HUES6 (cell line): ENCODE data around the gene LRR1.
"Not testable (repeated sequence)": the region's sequence is repeated elsewhere in the genome, so short reads cannot be mapped to it uniquely, and the experiment has no call there.

Experiments
- H3K27ac ChIP-seq: 2 replicates; pipeline ENCODE4 v1.7.0; 2013; ENCODE audit warnings: low read depth, mild to moderate bottlenecking, low read length, inconsistent platforms
- H3K27me3 ChIP-seq: 2 replicates; pipeline ENCODE4 v1.6.1; 2013; ENCODE audit warnings: low read length; ENCODE audit not compliant: control insufficient read depth, insufficient read depth
- H3K36me3 ChIP-seq: 2 replicates; pipeline ENCODE4 v1.6.1; 2013; ENCODE audit warnings: low read length; ENCODE audit not compliant: control insufficient read depth, insufficient read depth
- H3K4me1 ChIP-seq: 2 replicates; pipeline ENCODE4 v1.6.1; 2013; ENCODE audit warnings: low read length; ENCODE audit not compliant: control insufficient read depth, insufficient read depth
- H3K4me3 ChIP-seq: 2 replicates; pipeline ENCODE4 v1.5.1; 2013; ENCODE audit warnings: low read depth, low read length
- H3K9ac ChIP-seq: one replicate; pipeline ENCODE4 v1.6.1; 2013; ENCODE audit warnings: mild to moderate bottlenecking, low read length
- H3K9me3 ChIP-seq: 2 replicates; pipeline ENCODE4 v1.6.1; 2013; ENCODE audit warnings: low read depth, low read length; ENCODE audit not compliant: control insufficient read depth, insufficient read depth

The LRR1 gene

GRCh38 chr14:49636866-49637265 is 38.1 kb downstream of the LRR1 start:
- Histone ChIP-seq H3K4me3 (no peak overlapping the region), H3K36me3 (peaks cover 24% of the 10 kb centered on the region), H3K27me3 (no peaks in the 10 kb centered on the region), H3K27ac (no peak overlapping the region), H3K9ac (no peak overlapping the region), H3K9me3 (no peaks in the 10 kb centered on the region), H3K4me1 (0 out of 2 replicates have a peak, but pooled peaks cover 4% of the 10 kb centered on the region)

DNA sequence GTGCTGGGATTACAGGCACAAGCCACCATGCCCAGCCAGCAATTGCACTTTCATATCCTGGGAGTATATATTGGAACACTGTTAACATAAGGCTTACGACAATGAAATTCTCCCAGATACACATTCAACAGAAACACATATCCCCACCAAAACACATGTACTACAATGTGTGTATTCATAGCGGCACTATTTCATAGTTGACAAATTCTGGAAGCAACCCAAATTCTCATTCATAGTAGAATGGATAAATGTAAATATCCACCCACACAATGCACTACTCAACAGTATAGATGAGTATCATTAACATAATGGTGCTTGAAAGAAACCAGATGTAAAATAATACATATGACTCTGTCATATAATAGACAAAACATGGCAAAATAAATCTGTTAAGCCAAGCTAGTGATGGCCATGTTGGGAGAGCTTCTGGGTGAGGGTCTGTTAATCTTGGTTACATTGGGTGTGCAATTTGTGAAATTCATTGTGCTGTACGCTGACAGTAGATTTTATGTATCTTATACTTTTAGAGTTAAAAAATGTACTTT is 38.9 kb downstream of the LRR1 start:
- Histone ChIP-seq H3K27ac (no peak overlapping the region), H3K27me3 (no peaks in the 10 kb centered on the region), H3K4me1 (0 out of 2 replicates have a peak, but pooled peaks cover 4% of the 10 kb centered on the region), H3K9ac (no peak overlapping the region), H3K4me3 (no peak overlapping the region), H3K36me3 (peaks cover 28% of the 10 kb centered on the region), H3K9me3 (no peaks in the 10 kb centered on the region)

- Histone ChIP-seq H3K36me3 (peaks cover 38% of the 10 kb centered on the region), H3K9ac (no peak overlapping the region), H3K4me1 (0 out of 2 replicates have a peak, but pooled peaks cover 4% of the 10 kb centered on the region), H3K27me3 (no peaks in the 10 kb centered on the region), H3K4me3 (no peak overlapping the region), H3K9me3 (no peaks in the 10 kb centered on the region), H3K27ac (no peak overlapping the region)
Measured at GRCh38 chr14:49640540-49641417, 42.0 kb downstream of the LRR1 start.

DNA sequence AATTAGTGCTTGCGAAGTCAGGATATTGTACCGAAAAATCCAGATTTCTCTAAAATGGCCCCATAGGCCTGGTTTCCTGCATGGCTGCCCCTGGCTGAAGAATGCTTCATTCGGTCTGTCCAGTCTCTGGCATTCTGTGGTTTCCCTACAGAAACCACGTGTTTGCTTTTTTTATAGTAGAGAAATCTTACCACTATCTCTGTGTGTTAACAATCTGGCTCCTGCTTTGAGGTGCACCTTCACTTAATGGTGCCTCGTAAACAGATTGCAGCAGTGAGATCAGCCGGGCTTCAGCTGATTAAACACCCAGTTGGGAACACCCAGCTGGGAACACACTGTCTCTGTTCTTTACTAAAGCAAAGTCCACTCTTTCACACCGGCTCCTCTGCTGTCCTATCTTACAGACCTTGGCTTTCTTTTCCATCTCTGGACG is 43.0 kb downstream of the LRR1 start:
- Histone ChIP-seq H3K9me3 (no peaks in the 10 kb centered on the region), H3K9ac (no peak overlapping the region), H3K27me3 (no peaks in the 10 kb centered on the region), H3K4me1 (0 out of 2 replicates have a peak, but pooled peaks cover 4% of the 10 kb centered on the region), H3K4me3 (no peak overlapping the region), H3K27ac (no peak overlapping the region), H3K36me3 (peaks cover 34% of the 10 kb centered on the region)

GRCh38 chr14:49642163-49642562 is 43.4 kb downstream of the LRR1 start:
- Histone ChIP-seq H3K4me3 (no peak overlapping the region), H3K36me3 (peaks cover 38% of the 10 kb centered on the region), H3K27ac (no peak overlapping the region), H3K4me1 (0 out of 2 replicates have a peak, but pooled peaks cover 4% of the 10 kb centered on the region), H3K27me3 (no peaks in the 10 kb centered on the region), H3K9ac (no peak overlapping the region), H3K9me3 (no peaks in the 10 kb centered on the region)

GRCh38 chr14:49653508-49653907 is 54.8 kb downstream of the LRR1 start:
- peaks cover 39% of the 10 kb centered on the region for H3K36me3 ChIP-seq
- no peak overlapping the region for H3K9ac ChIP-seq
- no peaks in the 10 kb centered on the region for H3K9me3 ChIP-seq
- no peak overlapping the region for H3K4me3 ChIP-seq
- H3K27ac ChIP-seq, result no peak overlapping the region
- no peaks in the 10 kb centered on the region for H3K27me3 ChIP-seq
- H3K4me1 ChIP-seq, result no peaks in the 10 kb centered on the region

DNA sequence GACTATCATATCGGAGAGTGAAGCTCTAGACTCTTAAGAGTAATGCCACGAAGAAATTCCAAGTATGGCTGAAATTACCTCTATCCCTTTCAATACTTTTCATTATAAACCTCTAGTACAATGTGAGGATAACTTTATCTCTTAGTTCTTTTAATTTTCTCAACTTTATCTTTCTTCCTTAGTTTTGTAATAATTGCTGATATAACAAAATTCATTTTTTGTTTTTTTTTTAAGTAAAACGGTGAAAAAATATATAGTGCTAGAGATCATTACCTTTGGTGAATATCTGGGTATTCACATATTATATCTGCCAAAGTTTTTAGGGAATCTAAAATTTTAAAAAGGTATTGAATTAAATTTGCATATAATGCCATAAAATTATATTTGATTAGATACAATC is 55.8 kb downstream of the LRR1 start:
- H3K9ac ChIP-seq, result no peak overlapping the region
- no peaks in the 10 kb centered on the region for H3K27me3 ChIP-seq
- H3K36me3 ChIP-seq, result peaks cover 38% of the 10 kb centered on the region
- no peaks in the 10 kb centered on the region for H3K4me1 ChIP-seq
- H3K4me3 ChIP-seq, result no peak overlapping the region
- no peak overlapping the region for H3K27ac ChIP-seq
- no peaks in the 10 kb centered on the region for H3K9me3 ChIP-seq

GRCh38 chr14:49657500-49657899 is 58.8 kb downstream of the LRR1 start:
- not testable (repeated sequence) for H3K9ac ChIP-seq, H3K27ac ChIP-seq, H3K4me3 ChIP-seq, H3K4me1 ChIP-seq, H3K27me3 ChIP-seq, H3K9me3 ChIP-seq
- H3K36me3 ChIP-seq, result peaks cover 11% of the 10 kb centered on the region

DNA sequence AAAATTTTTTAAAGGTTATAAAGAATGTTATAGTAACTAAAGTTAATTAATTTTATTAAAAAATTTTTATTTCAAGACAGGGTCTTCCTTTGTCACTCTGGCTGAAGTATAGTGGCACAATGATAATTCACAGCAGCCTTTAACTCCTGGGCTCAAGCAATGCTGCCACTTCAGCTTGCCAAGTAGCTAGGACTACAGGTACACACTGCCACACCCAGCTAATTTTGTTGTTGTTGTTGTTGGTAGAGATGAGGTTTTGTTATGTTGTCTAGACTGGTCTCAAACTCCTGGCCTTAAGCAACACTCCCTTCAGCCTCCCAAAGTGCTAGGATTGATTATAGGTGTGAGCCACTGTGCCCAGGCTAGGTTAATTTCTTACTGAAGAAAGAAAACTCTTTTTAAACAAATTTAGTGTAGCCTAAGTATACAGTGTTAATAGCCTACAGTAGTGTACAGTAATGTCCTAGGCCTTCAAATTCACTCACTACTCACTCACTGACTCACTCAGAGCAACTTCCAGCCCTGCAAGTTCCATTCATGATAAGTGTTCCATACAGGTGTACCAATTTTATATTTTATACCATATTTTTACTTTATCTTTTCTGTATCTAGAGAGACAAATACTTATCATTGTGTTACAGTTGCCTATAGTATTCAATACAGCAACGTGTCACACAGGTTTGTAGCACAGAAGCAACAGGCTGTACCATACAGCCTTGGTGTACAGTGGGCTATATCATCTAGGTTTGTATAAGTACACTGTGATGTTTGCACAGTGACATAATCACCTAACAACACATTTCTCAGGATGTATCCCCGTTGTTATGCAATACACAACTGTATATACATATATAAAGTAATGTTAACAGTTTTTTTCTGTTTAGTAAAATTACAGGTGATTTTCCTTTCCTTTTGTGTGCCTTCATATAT is 61.1 kb downstream of the LRR1 start:
- Histone ChIP-seq H3K27ac (no peak overlapping the region), H3K4me1 (no peaks in the 10 kb centered on the region), H3K27me3 (no peaks in the 10 kb centered on the region), H3K9ac (no peak overlapping the region), H3K36me3 (peaks cover 7% of the 10 kb centered on the region), H3K9me3 (no peaks in the 10 kb centered on the region), H3K4me3 (no peak overlapping the region)
